Suprapubic skin (tissue), 3 donors: Measurements from ENCODE around the gene ITGA2.

Experiments used
- POLR2AphosphoS5 ChIP-seq, 3 donors: sonication (generic); formaldehyde crosslinking; IDR thresholded peaks; one replicate each; pipeline ENCODE4 v1.6.1; 2017; ENCODE audit warnings: antibody characterized with exemption in 3 of 3
- TF ChIP-seq, protein P1 (sequence below), 2 donors: fragments of 200-600 bp in 1 of 2; fragments of 450-650 bp in 1 of 2; sonication (generic) in 1 of 2; IDR thresholded peaks; one replicate each; pipeline ENCODE4 v1.5.1; 2016 to 2019; ENCODE audit warnings: antibody characterized with exemption in 2 of 2, mild to moderate bottlenecking in 1 of 2, moderate library complexity in 1 of 2

DNA sequence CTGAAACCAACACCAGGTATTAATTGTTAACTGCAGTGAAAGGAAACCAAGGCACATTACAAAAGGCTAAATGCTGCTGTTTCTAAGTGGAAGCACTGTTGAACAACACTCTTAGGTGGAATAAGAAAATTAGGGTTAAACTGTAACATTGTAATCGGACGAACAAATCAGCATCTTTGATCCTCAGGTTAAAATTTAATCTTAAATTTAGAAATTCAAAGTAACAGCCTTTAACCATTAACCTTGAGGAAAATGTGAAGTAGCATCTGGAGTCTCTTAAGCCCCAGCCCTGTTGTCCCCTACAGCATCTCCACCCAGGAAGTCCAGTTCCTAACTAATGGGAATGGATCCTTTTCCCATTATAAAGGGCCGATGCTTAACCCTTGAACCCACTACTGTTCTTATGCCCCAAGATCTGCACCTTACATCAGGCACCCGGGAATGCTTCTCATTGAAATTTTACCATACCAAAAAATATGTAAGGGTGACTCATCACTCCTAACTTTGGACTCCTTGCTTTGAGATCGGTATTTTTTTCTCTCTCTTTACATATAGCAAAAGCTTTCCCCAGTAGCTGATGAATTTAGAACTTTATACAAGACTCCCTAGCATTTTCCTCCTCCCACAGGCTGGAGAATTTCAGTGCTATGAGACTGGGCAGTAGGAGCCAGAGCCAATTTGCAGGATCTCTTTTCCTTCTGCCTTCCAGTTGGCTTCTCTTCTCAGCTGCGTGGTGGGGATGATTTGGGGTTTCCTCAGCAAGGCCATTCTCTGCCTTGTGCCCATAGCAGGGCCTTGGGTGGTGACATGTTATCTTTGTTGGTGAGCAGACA is 32.0 kb upstream of the ITGA2 start:
- no peak for TF ChIP-seq POLR2AphosphoS5 (IDR thresholded peaks at IDR 0.05)
- TF ChIP-seq, protein P1, sequence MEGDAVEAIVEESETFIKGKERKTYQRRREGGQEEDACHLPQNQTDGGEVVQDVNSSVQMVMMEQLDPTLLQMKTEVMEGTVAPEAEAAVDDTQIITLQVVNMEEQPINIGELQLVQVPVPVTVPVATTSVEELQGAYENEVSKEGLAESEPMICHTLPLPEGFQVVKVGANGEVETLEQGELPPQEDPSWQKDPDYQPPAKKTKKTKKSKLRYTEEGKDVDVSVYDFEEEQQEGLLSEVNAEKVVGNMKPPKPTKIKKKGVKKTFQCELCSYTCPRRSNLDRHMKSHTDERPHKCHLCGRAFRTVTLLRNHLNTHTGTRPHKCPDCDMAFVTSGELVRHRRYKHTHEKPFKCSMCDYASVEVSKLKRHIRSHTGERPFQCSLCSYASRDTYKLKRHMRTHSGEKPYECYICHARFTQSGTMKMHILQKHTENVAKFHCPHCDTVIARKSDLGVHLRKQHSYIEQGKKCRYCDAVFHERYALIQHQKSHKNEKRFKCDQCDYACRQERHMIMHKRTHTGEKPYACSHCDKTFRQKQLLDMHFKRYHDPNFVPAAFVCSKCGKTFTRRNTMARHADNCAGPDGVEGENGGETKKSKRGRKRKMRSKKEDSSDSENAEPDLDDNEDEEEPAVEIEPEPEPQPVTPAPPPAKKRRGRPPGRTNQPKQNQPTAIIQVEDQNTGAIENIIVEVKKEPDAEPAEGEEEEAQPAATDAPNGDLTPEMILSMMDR (IDR thresholded peaks at IDR 0.05): no peak
